HEK293 (cell line): ENCODE data around the gene PPP1R27.
A peak's percentile ranks its signal among the peaks of the same experiment; 100 is the strongest.

Source experiments
- ATF2 ChIP-seq: fragments of 450-650 bp; formaldehyde crosslinking; IDR thresholded peaks from 2 replicates; pipeline ENCODE4 v1.5.1; 2016; ENCODE audit warnings: missing biosample characterization, missing genetic modification characterization, low read depth
- HOXC10 ChIP-seq: sonication (generic); formaldehyde crosslinking; IDR thresholded peaks from 2 replicates; pipeline ENCODE4 v1.8.1; 2023; ENCODE audit warnings: mild to moderate bottlenecking, missing genetic modification reagents
- KLF1 ChIP-seq: fragments of 450-650 bp; formaldehyde crosslinking; IDR thresholded peaks from 2 replicates; pipeline ENCODE4 v1.5.1; 2016; ENCODE audit warnings: missing biosample characterization, missing genetic modification characterization
- MYNN ChIP-seq: fragments of 450-650 bp; formaldehyde crosslinking; IDR thresholded peaks from 2 replicates; pipeline ENCODE4 v1.5.1; 2016; ENCODE audit warnings: missing biosample characterization, missing genetic modification characterization, borderline replicate concordance
- OSR2 ChIP-seq: fragments of 450-650 bp; formaldehyde crosslinking; IDR thresholded peaks from 2 replicates; pipeline ENCODE4 v1.5.1; 2016; ENCODE audit warnings: missing biosample characterization, missing genetic modification characterization
- PRDM10 ChIP-seq: fragments of 450-650 bp; formaldehyde crosslinking; IDR thresholded peaks from 2 replicates; pipeline ENCODE4 v1.5.1; 2016; ENCODE audit warnings: missing biosample characterization, missing genetic modification characterization
- REST ChIP-seq: fragments of 450-650 bp; formaldehyde crosslinking; IDR thresholded peaks from 2 replicates; pipeline ENCODE4 v1.5.1; 2016; ENCODE audit warnings: missing biosample characterization, missing genetic modification characterization
- SCRT2 ChIP-seq: fragments of 450-650 bp; formaldehyde crosslinking; IDR thresholded peaks from 2 replicates; pipeline ENCODE4 v1.5.1; 2016; ENCODE audit warnings: missing biosample characterization, missing genetic modification characterization
- SETDB1 ChIP-seq: IDR thresholded peaks from one replicate; pipeline ENCODE4 v1.6.1; 2017; ENCODE audit warnings: mild to moderate bottlenecking, low read length, moderate library complexity, mixed read lengths; ENCODE audit not compliant: insufficient read length
- SP2 ChIP-seq: fragments of 450-650 bp; formaldehyde crosslinking; IDR thresholded peaks from 2 replicates; pipeline ENCODE4 v1.5.1; 2016; ENCODE audit warnings: missing biosample characterization, missing genetic modification characterization
- TCF7L2 ChIP-seq: IDR thresholded peaks from 2 replicates; pipeline ENCODE4 v1.6.1; 2011; ENCODE audit warnings: low read depth, mild to moderate bottlenecking, inconsistent platforms, low read length, moderate library complexity, borderline replicate concordance
- WT1 ChIP-seq: fragments of 450-650 bp; formaldehyde crosslinking; IDR thresholded peaks from 2 replicates; pipeline ENCODE4 v1.5.1; 2016; ENCODE audit warnings: missing biosample characterization, missing genetic modification characterization
- YY1 ChIP-seq: fragments of 450-650 bp; formaldehyde crosslinking; IDR thresholded peaks from 2 replicates; pipeline ENCODE4 v1.5.1; 2018; ENCODE audit warnings: missing biosample characterization, missing genetic modification characterization
- ZIC2 ChIP-seq: fragments of 450-650 bp; formaldehyde crosslinking; IDR thresholded peaks from 2 replicates; pipeline ENCODE4 v1.5.1; 2016; ENCODE audit warnings: missing biosample characterization, missing genetic modification characterization
- ZNF112 ChIP-seq: fragments of 450-650 bp; formaldehyde crosslinking; IDR thresholded peaks from 2 replicates; pipeline ENCODE4 v1.5.0; 2017; ENCODE audit warnings: missing biosample characterization, missing genetic modification characterization
- ZNF19 ChIP-seq: fragments of 450-650 bp; formaldehyde crosslinking; IDR thresholded peaks from 2 replicates; pipeline ENCODE4; 2016; ENCODE audit warnings: missing biosample characterization, missing genetic modification characterization, low read depth
- ZNF214 ChIP-seq: fragments of 450-650 bp; formaldehyde crosslinking; IDR thresholded peaks from 2 replicates; pipeline ENCODE4 v1.5.1; 2017; ENCODE audit warnings: missing biosample characterization, mild to moderate bottlenecking, missing genetic modification characterization, borderline replicate concordance
- ZNF239 ChIP-seq: fragments of 450-650 bp; formaldehyde crosslinking; IDR thresholded peaks from 2 replicates; pipeline ENCODE4 v1.5.1; 2016; ENCODE audit warnings: missing biosample characterization, missing genetic modification characterization
- ZNF24 ChIP-seq: fragments of 450-650 bp; formaldehyde crosslinking; IDR thresholded peaks from 2 replicates; pipeline ENCODE4 v1.5.1; 2016; ENCODE audit warnings: missing biosample characterization, missing genetic modification characterization
- ZNF274 ChIP-seq, 2 experiments: fragments of 200-500 bp in 1 of 2; fragments of 450-650 bp in 1 of 2; sonication (Bioruptor generic) in 1 of 2; formaldehyde crosslinking in 1 of 2; IDR thresholded peaks; 2 replicates each; pipeline versions ENCODE4 v1.5.1 to v1.6.1; 2014 to 2016; ENCODE audit warnings: borderline replicate concordance in 1 of 2, inconsistent platforms in 1 of 2, low read length in 1 of 2, missing biosample characterization in 1 of 2, missing genetic modification characterization in 1 of 2
- ZNF37A ChIP-seq: fragments of 450-650 bp; IDR thresholded peaks from 2 replicates; pipeline ENCODE4 v1.5.1; 2018; ENCODE audit warnings: missing biosample characterization, missing genetic modification characterization
- ZNF394 ChIP-seq: fragments of 450-650 bp; formaldehyde crosslinking; IDR thresholded peaks from 2 replicates; pipeline ENCODE4 v1.5.1; 2016; ENCODE audit warnings: missing biosample characterization, missing genetic modification characterization, mild to moderate bottlenecking, moderate library complexity, borderline replicate concordance
- ZNF510 ChIP-seq: fragments of 450-650 bp; formaldehyde crosslinking; IDR thresholded peaks from 2 replicates; pipeline ENCODE4 v1.5.1; 2018; ENCODE audit warnings: mild to moderate bottlenecking, missing genetic modification characterization, missing biosample characterization; ENCODE audit not compliant: insufficient replicate concordance
- ZNF529 ChIP-seq: fragments of 450-650 bp; formaldehyde crosslinking; IDR thresholded peaks from 2 replicates; pipeline ENCODE4 v1.5.1; 2017; ENCODE audit warnings: missing genetic modification characterization, missing biosample characterization; ENCODE audit not compliant: insufficient replicate concordance
- ZNF580 ChIP-seq: fragments of 450-650 bp; formaldehyde crosslinking; IDR thresholded peaks from 2 replicates; pipeline ENCODE4 v1.5.1; 2016; ENCODE audit warnings: missing biosample characterization, missing genetic modification characterization
- ZNF596 ChIP-seq: fragments of 450-650 bp; IDR thresholded peaks from 2 replicates; pipeline ENCODE4 v1.5.0; 2018; ENCODE audit warnings: missing biosample characterization, mild to moderate bottlenecking, missing genetic modification characterization, moderate library complexity
- ZNF654 ChIP-seq: fragments of 450-650 bp; formaldehyde crosslinking; IDR thresholded peaks from 2 replicates; pipeline ENCODE4 v1.5.1; 2016; ENCODE audit warnings: low read depth, missing biosample characterization, missing genetic modification characterization
- ZNF660 ChIP-seq: fragments of 450-650 bp; IDR thresholded peaks from 2 replicates; pipeline ENCODE4 v1.5.1; 2018; ENCODE audit warnings: missing biosample characterization, mild to moderate bottlenecking, missing genetic modification characterization
- ZNF701 ChIP-seq: fragments of 450-650 bp; formaldehyde crosslinking; IDR thresholded peaks from 2 replicates; pipeline ENCODE4 v1.5.1; 2016; ENCODE audit warnings: missing biosample characterization, missing genetic modification characterization
- ZNF768 ChIP-seq: fragments of 450-650 bp; formaldehyde crosslinking; IDR thresholded peaks from 2 replicates; pipeline ENCODE4 v1.5.1; 2018; ENCODE audit warnings: missing biosample characterization, mild to moderate bottlenecking, missing genetic modification characterization
- ZNF830 ChIP-seq: fragments of 450-650 bp; IDR thresholded peaks from 2 replicates; pipeline ENCODE4 v1.5.0; 2018; ENCODE audit warnings: missing biosample characterization, missing genetic modification characterization, low read depth, mild to moderate bottlenecking, moderate library complexity
- ZNF837 ChIP-seq: fragments of 450-650 bp; formaldehyde crosslinking; IDR thresholded peaks from 2 replicates; pipeline ENCODE4 v1.5.1; 2016; ENCODE audit warnings: missing biosample characterization, missing genetic modification characterization

PPP1R27 gene

GRCh38 chr17:81821603-81822311, 13.1 kb downstream of the PPP1R27 start (continued):
- TF ChIP-seq ZNF214 (tag by site-specific recombination) (no peak), TCF7L2 (no peak), OSR2 (tag by site-specific recombination) (no peak), ZNF19 (no peak), ZNF239 (tag by site-specific recombination) (no peak), ZNF37A (tag by site-specific recombination) (no peak), SCRT2 (tag by site-specific recombination) (no peak), ZNF768 (tag by site-specific recombination) (peak; percentile 95; the same call in 1 of the 2 replicates), ZNF274 (IDR thresholded peaks at IDR 0.05; ENCODE audit: low read length) (no peak), ZNF274 (tag by site-specific recombination; IDR thresholded peaks at IDR 0.05; ENCODE audit: borderline replicate concordance) (no peak), ATF2 (no peak), ZNF529 (tag by site-specific recombination) (no peak), ZNF24 (tag by site-specific recombination) (0 out of 2 replicates have a peak, but pooled peaks have one; percentile 17), ZNF660 (no peak), ZNF837 (tag by site-specific recombination) (no peak), ZNF596 (tag by site-specific recombination) (no peak), ZNF112 (tag by site-specific recombination) (no peak), ZNF394 (no peak), SP2 (tag by site-specific recombination) (peak; percentile 60), KLF1 (no peak), YY1 (tag by site-specific recombination) (no peak), ZNF580 (0 out of 2 replicates have a peak, but pooled peaks have one; percentile 17), WT1 (tag by site-specific recombination) (no peak), ZNF701 (tag by site-specific recombination) (no peak), PRDM10 (peak; percentile 69), ZNF830 (no peak), SETDB1 (no peak), HOXC10 (CRISPR knock-in tag) (no peak), MYNN (tag by site-specific recombination) (no peak), ZNF654 (no peak; the same call in 1 of the 2 replicates), ZIC2 (peak; percentile 98), ZNF510 (tag by site-specific recombination) (no peak), REST (no peak)
